Breast epithelium (tissue), 3 donors: ENCODE measurements around the gene RAD51D.

Experiments
- POLR2A ChIP-seq: fragments of 450-650 bp; IDR thresholded peaks from one replicate; pipeline ENCODE4 v1.6.1; 2016; ENCODE audit warnings: antibody characterized with exemption, mild to moderate bottlenecking, moderate library complexity
- POLR2AphosphoS5 ChIP-seq, 3 donors: sonication (generic); formaldehyde crosslinking; IDR thresholded peaks; one replicate each; pipeline ENCODE4 v1.6.1; 2017; ENCODE audit warnings: antibody characterized with exemption in 3 of 3

DNA sequence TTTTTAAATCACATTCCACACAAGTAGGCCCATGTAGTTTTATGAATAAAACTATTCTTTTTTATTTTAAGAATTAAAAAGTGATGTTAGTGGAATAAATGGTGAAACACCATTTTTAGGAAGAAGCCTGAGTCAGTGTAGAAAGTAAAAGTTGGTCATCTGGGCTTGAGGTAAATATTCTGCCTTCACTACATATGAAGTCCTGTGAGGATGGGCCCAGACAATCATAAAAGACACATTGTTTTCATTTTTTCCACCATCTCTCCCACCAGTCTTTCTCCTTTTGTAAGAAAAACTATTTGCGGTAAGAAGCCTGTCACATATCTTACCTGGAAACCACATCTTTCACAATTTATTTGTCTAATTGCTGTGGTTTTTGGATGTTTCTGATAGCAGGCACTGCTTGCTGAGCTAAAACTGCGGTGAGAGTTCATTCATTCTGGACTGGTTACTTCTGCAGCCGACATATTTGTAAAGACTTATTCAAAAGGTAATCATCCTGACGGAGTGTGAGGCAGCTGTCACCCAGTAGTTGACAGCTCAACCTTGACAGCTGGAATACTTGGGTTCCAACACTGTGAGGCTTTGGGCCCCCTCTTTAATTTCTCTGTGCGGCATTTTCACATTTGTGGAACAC, 45.6 kb downstream of the RAD51D start:
- no peak for TF ChIP-seq POLR2A
- no peak for TF ChIP-seq POLR2AphosphoS5 (IDR thresholded peaks at IDR 0.05)
